T-helper 22 cell (primary cell): ENCODE measurements around the gene NFATC2.

Source experiments
- DNase-seq: peaks from one replicate; pipeline ENCODE4 v3.0.0-alpha.2; 2020; ENCODE audit warnings: low read depth

Gene NFATC2

GRCh38 chr20:51388756-51389542 lies 153.6 kb downstream of the NFATC2 start:
- no peak for DNase-seq

- no peak for DNase-seq
These were observed 154.3 kb downstream of the NFATC2 start for GRCh38 chr20:51388227-51388626.

DNA sequence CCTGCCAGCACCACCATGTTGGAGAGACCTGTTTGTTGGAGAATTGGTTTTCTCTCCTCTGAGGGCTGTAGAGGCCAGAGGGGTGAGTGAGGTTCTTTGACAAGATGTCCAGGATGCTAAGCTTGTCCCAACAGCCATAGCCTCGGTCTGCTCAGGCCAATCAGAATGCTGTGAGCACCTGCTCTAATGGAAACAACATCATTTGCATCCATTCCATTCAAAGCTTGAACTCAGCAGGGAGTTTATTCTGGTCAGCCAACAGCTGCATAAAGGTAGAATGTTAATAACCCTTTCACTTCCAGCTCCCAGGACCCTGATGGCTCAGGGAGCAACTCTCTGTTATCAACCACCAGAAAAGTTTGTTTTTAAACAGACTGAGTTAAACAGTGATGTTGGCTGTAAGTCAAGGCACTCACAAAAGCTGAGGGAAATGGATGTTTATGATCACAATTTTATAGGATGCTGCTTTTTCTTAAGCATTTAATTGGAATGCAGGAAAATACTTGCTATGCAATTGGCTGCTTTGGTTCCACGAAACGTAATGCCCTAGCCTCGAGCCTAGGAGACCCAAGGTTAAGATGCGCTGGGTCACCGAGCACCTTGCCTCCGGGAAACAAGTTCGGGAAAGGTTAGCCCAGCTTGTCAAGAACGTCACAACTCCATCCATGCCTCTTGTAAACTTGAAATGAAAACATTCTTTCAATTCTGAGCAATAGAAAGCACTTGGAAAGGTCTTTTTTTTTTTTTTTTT lies 155.2 kb downstream of the NFATC2 start:
- no peak for DNase-seq

DNA sequence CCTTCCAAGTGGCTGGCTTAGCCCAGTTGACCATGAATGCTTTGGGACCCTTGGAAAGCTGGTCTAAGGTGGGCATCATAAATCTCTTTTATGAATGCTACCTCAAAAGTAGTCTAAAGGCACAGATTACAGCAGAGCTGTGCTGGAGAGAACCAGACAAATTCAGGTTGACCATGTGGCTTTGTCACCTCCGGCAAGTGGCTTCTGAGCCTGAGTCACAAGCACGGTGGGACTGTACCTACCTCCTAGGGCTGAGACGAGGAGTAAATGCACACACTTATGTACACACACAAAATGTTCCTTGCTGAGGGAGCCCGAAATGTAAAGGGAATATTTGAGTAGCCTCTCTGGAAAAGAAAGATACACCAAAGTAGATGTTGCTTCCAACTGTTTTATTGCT lies 155.9 kb downstream of the NFATC2 start:
- DNase-seq, result peak; percentile 12

GRCh38 chr20:51385646-51386530 lies 156.6 kb downstream of the NFATC2 start:
- DNase-seq, result no peak

GRCh38 chr20:51384875-51385274 lies 157.6 kb downstream of the NFATC2 start:
- DNase-seq, result no peak

DNA sequence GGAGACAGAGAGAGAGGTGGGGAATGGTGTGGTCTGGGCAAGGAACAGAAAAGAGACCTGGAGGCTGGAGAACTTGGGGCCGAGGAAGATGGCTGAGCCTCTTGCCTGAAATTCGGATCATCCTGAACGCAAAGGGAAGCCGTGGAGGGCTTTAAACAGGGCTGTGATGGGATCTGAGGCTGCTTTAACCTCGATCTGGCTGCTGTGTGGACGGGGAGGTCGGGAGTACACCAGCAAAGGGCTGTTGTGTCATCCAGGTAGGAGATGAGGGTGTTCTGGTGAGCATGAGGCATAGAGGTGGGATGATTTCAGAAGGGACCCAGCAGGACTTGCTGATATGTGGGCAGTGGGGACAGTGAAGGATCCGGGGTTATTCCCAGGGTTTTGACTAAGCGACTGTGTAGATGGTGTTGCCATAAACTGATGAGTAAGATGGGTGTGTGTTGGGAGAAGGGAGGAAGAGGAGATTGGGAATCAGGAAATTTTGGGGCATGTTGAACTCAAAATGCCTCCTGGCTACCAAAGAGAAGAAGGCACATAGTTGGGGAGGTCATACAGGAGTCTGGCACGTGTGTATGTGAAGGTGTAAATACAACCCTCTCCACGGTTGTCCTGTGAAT lies 158.5 kb downstream of the NFATC2 start:
- DNase-seq, result no peak

DNA sequence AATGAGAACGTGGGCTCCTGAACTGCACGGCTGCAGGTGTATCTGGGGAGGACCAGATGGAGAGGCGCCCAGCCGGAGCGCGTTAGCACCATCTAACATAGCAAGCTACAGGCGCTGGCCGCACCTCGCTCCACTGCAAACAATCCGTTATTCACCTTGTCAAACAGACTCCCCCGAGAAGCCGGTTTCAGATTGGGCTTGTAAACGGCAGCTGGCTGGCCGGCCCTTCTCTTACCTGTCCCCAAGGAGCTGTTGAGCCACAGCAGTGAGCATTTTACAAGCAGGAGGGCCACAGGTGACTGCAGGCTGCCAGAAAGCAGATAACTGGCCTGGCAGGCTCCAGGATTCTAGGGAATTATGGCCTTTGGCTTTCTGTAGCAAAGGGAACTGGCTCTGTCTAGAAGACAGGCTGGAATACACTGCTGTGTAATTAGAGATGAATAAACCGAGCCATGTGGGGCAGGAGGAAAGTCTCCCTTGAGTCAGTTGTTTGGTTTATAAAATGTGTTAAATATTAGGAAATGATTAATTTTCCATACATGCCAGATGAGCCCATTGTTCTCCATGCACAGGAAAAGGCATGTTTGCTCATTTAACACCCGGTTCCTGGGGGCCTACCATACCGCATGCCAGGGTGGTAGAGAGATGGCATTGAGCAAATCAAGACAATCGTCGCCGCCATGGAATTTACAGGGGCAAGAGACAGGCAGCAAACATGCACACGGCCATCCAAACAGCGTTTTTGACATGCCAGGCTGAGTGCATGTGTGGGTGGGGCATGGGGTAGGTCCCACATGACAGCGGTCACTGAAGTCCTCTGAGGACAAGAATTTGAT lies 159.3 kb downstream of the NFATC2 start:
- no peak for DNase-seq

GRCh38 chr20:51382111-51382985 lies 160.2 kb downstream of the NFATC2 start:
- DNase-seq, result no peak

GRCh38 chr20:51381557-51381956 lies 161.0 kb downstream of the NFATC2 start:
- no peak for DNase-seq

- no peak for DNase-seq
These were observed 161.8 kb downstream of the NFATC2 start for GRCh38 chr20:51380401-51381385.

DNA sequence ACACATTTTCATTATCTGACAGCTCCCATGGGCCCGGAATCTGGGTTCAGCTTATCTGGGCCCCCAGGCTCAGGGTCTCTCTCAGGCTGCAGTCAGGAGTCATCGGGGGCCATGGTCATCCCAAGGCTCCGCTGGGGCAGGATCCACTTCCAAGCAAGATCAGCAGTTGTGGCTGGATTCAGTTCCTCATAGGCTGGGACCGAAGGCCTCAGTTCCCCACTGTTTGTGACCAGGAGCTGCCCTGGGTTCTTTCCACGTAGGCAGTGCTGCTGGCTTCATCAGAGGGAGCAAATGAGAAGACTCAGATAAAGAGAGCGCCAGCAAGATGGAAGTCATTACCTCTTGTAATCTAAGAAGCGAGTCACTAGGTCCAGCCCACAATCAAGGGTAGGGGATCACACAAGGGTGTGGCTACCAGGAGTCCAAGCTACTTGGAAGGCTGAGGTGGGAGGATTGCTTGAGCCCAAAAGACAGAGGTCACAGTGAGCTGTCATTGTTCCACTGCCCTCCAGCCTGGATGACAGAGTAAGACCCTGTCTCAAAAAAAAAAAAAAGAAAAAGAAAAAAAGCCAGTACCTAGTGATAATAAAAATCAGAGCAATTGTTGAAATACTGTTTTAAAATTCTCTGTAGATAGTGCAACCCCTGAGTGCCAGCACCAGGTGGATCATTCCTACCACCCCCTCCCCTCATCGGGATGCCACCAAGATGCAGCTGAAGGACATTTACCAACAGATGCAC lies 162.7 kb downstream of the NFATC2 start:
- no peak for DNase-seq

- no peak for DNase-seq
These were observed 164.2 kb downstream of the NFATC2 start for GRCh38 chr20:51378171-51378928.

- no peak for DNase-seq
These were observed 165.4 kb downstream of the NFATC2 start for GRCh38 chr20:51377132-51377531.

DNA sequence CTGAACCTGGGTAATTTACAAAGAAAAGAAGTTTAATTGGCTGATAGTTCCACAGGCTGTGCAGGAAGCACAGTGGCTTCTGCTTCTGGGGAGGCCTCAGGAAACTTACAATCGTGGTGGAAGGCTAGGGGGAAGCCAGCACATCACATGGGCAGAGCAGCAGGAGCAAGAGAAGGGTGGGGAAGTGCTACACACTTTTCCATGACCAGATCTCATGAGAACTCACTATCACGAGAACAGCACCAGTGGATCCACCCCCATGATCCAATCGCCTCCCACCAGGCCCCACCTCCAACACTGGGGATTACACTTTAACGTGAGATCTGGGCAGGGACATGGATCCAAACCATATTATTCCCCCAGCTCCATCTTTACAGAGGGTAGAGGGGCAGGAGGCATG lies 166.4 kb downstream of the NFATC2 start:
- no peak for DNase-seq

DNA sequence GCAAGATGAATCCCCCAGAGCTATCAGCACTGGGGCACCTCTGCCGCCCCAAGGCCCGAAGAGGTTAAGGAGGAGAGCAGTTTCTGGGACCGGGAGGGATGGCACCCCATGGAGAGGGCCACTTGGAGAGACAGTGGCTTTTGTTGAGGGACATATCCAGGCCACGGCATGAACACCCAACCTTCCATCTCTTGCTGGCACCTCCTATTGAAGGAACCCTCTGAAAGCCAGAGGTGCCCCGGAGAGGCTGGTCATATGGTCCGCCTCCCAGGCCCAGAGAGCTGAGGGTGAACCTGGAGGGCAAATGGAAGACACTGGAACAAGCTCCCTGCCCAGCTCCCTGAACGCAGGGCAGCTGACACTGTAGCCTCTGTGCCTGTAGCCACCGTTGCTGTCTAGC lies 167.0 kb downstream of the NFATC2 start:
- no peak for DNase-seq

- no peak for DNase-seq
These were observed 167.6 kb downstream of the NFATC2 start for GRCh38 chr20:51374961-51375360.
